ENCODE data around the gene CCL8.

- no peak for TF ChIP-seq FOXM1 (IDR thresholded peaks at IDR 0.05; ENCODE audit: borderline replicate concordance, low read depth)
- no peak for TF ChIP-seq TAF1 (IDR thresholded peaks at IDR 0.05; ENCODE audit: low read depth)
- no peak for TF ChIP-seq CEBPB (IDR thresholded peaks at IDR 0.05)
- TF ChIP-seq ZBTB7A (IDR thresholded peaks at IDR 0.05; ENCODE audit: low read depth), result no peak
- no peak for TF ChIP-seq CREB1 (IDR thresholded peaks at IDR 0.05; ENCODE audit: low read depth)
- no peak for TF ChIP-seq MAX (IDR thresholded peaks at IDR 0.05)
- TF ChIP-seq YY1 (IDR thresholded peaks at IDR 0.05; ENCODE audit: low read depth), result no peak
- TF ChIP-seq TCF12 (IDR thresholded peaks at IDR 0.05; ENCODE audit: low read depth), result no peak
- TF ChIP-seq REST (IDR thresholded peaks at IDR 0.05; ENCODE audit: low read depth), result no peak
- no peak for TF ChIP-seq EGR1 (IDR thresholded peaks at IDR 0.05)
- TF ChIP-seq RAD21 (IDR thresholded peaks at IDR 0.05; ENCODE audit: low read depth), result no peak
These were observed 2.7 kb downstream of the CCL8 start for GRCh38 chr17:34321964-34322363.
